GM12873 (cell line): ENCODE results near the gene C10orf67.

Experiments used
- TF ChIP-seq, protein P1 (sequence below): IDR thresholded peaks from 2 replicates; pipeline ENCODE4 v1.5.1; 2012; ENCODE audit warnings: low read depth, mild to moderate bottlenecking, moderate library complexity, low read length, control low read depth; ENCODE audit not compliant: insufficient read depth; ENCODE audit errors: missing control alignments

C10orf67 gene

DNA sequence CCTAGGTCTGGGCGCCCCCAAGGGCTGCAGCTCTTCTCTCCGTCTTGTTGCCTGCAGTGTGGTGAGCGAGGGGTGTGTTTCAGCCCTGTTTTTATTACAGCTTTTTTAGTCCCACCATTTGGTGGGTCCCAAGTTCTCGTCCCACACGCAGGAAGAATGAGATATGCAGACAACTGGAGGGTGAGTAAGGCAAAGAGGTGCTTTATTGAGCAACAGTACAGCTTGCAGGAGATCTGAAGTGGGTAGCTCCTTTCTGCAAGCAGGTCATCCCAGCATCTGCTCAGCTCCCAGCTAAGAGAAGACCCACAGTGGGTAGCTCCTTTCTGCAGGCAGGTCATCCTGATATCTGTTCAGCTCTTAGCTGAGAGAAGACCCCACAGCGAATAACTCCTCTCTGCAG, 28.2 kb downstream of the C10orf67 start:
- TF ChIP-seq, protein P1, sequence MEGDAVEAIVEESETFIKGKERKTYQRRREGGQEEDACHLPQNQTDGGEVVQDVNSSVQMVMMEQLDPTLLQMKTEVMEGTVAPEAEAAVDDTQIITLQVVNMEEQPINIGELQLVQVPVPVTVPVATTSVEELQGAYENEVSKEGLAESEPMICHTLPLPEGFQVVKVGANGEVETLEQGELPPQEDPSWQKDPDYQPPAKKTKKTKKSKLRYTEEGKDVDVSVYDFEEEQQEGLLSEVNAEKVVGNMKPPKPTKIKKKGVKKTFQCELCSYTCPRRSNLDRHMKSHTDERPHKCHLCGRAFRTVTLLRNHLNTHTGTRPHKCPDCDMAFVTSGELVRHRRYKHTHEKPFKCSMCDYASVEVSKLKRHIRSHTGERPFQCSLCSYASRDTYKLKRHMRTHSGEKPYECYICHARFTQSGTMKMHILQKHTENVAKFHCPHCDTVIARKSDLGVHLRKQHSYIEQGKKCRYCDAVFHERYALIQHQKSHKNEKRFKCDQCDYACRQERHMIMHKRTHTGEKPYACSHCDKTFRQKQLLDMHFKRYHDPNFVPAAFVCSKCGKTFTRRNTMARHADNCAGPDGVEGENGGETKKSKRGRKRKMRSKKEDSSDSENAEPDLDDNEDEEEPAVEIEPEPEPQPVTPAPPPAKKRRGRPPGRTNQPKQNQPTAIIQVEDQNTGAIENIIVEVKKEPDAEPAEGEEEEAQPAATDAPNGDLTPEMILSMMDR: no peak

DNA sequence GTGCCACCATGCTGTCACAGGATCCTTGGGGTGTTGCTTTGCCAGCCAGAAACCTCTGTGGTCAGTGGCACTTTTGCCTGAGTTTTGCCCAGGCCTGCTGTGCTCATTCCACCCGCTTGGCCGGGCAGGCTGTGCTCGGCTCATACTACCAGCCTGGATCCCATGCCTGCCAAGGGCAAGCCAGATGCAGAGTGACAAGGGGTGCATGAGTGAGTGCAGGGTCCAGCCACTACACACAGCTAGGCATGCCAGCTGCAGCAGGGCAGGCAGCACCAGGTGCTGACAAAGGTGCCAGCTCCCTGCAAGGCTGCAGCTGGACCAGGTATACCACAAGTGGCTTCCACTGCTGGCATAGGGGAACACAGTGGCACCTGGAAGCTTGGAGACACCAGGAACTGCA, 28.6 kb downstream of the C10orf67 start:
- TF ChIP-seq, protein P1: no peak

DNA sequence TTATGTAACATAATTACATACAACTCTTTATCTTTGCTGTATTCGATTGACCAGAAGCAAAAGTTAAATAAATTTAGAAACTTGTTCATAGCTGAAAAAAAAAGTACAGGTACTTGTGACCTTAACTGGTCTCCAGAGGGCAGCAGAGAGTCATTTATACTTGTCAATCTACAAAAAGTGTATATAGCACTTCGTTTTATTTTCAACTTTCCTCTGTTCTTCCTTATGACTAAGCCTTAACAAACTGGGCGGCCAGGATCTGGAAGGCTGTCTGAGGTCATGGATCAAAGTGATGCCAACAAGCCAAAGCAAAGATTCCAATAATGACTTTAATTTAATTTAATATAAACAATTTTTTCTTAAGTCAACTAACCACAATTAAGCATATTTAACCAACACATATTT, 29.8 kb downstream of the C10orf67 start:
- TF ChIP-seq, protein P1: peak; percentile 62

DNA sequence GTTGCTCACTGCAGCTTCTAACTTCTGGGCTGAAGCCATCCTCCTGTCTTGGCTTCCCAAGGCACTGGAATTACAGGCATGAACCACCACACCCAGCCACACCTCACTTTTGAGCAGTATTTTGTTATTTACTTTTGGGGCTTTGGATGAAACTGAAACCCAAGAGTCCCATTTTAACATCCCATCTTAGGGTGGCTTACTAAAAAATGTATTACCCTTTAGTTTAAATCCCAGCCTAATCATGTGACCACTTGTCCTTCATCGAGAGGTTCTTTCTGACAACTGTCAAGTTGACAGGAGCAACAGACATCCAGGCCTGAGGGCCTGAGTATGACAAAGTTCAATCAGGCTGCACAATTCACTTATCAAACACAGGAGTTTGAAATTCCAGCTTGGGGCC, 33.6 kb downstream of the C10orf67 start:
- TF ChIP-seq, protein P1: no peak

DNA sequence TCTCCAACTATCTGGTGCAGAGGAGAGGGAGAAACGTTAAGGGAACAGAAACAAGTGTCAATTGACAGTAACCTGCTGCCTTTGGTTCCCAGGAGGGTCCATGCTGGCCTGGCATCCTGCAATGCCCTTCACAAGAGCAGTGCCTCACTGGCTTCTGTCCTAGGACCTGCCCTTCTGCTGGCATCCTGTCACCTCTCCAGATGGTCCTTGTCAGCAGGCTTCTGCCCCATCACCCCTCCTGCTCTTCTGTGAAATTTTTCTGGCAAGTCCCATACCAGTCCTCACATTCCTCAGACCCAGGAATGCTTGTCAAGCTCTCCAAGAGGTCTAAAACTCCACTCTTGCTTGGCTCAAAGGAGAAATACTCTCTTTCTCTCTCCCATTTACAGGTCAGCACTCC, 34.2 kb downstream of the C10orf67 start:
- TF ChIP-seq, protein P1: no peak

DNA sequence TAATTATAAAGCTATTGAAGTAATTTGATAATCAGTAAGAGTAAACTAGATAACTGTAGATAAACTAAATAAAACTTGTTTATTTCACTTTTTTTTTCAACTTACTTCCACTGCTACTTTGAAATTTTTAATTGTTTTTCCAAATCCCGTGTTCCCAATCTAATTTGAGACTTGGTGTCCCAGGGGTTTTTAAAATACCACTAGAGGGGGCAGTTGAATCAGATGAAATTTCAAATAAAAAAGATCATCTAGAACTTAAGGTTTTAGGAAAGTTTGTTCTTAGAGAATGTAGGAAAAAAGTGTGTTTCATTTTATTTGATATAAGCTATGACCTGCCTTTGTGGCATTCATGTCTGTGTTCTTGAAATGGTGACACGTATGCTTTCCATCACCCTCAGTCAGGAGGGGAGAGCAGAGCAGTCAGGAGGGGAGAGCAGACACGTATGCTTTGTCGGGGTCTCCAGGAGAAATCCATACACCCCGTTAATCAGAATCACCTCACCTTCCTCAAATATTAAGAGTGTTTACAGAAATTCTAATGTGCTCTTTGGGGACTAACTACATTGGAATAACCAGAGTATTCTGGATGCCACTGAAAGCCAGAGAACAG, 49.9 kb downstream of the C10orf67 start:
- TF ChIP-seq, protein P1: no peak

DNA sequence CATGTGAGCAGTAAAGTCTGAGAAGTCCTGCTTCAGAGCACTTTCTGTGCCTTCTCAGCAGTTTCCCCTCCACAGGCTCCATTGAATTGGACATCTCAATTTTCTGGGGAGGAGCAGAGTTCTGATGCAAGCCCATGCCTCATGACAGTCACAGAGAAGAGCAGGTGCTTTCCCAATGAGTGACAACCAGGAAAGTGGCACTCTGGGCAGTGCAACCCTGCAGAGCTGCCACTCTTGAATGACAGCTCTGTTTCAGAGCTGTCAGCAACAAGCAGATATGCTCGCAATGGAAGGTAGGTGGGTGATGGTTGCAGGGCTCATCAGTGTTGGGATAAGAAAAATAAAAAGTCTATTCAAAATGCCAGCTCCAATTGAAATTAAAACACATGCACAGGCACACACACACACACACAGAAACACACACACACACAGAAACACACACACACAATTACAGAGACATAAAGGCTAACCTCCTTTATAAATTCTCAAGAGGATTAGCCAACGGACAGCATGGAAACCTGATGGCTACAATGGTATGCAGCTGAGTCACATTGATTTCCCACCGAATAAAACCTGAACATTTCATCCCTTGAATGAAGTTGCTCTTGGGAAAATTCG, 50.5 kb downstream of the C10orf67 start:
- TF ChIP-seq, protein P1: no peak
